Ramos (cell line): Measurements from ENCODE around the gene LMBR1L.

ENCODE experiments used
- in situ Hi-C: fragments of 300-500 bp; cut with MboI; formaldehyde crosslinking; loops from one replicate; pipeline ENCODE4 v1.14.3; 2022; ENCODE audit warnings: low sequenced_read_pairs; ENCODE audit not compliant: unreplicated experiment

Gene LMBR1L

DNA sequence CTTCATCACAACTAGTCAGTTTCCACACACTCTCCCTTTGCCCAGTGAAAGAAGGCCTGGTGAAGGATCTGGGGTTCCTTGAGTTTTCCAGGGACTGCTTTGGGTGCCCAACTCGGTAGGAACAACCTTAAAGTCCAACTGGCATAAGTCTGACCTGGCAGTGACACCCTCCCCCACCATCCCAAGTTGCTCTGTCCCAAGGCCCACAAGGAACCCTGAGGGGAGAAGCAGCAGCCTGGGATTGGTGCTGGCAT, 51.7 kb downstream of the LMBR1L start:
- in situ Hi-C loops: no loop called here

DNA sequence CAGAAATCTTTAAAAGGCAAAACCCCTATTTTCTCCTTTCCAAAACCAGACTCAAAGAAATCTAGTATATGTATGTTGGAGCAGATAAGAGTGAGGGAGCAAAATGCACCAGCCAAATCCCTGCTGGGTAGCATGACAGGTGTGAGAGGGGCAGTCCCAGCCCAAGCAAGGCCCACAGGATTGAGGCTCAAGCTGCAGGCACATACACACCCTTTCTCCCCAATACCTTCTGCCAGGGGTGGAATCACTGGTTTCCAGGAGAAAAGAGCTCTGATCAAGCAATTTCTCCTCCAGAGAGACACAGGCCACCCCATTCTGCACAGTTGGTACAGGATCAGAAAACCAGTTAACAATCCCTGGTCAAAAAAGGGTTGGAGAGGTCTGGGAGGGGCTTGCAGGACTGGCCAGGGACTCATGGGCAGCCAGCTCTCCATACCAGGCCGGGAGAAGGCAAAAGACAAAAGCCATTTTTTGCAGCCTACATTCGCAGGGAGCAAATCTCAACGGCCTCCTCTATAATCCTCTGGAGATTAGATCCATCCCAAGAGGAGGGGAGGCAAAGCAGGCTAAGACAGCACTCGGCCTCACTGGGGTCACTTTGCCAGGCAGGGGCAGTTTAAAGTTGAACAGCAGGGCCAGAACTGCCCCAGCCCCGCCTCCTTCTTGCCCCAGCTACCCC, 52.1 kb downstream of the LMBR1L start:
- in situ Hi-C loops: no loop called here

DNA sequence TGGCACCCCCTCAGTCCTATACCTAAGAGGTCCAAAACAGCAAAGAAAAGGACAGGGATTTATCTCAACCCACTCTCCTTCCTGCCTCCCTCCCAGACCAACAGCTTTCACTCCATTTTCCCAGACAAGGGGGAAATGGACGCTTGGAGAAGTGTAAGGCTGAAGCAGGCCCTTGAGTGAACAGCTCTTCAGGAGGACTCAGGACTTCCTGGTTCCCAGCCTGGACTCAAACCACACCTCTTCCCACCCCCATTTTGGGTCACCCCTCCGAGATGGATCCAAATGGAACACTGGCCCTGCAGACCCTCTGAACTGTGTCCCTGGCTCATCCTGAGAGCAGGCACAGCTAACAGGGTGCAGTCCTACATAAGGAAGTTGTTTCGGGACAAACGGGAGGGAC, 52.8 kb downstream of the LMBR1L start:
- in situ Hi-C loops: no loop called here

DNA sequence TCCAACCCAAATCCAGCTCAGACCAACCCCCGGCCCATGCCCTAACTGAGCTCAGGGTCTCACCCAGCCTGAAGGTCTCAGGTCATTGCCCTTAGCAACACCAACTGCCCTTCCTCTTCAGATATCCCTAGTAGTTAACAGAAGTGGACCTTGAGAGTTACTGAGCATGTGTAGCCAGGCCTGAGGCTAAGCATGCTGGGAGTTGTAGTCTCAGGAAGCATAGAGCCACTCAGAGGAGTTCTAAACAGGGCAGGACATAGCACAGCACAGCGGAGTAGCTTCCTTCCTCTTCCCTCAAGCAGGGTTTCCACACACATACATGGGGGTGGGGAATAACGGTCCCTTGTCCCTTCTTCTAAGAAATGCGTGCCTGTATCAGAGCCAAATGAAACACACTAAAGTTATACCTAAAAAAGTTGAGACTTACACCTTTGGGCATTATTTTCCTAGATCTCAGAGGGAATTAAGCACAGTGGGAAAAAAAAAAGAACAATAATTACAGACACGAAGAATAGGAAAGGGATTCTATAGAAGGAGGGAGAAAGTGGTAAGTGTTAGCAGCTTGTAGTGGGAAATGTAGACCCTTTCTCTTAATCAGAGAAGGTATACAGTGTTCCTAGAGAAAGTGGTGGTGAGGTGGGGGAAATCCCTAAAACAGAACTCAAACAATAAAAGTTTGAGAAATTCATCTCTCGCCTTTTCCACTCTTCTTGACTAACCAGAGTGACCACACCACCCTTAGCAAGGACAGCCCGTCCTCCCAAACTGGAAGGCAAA, 54.5 kb downstream of the LMBR1L start:
- in situ Hi-C loops: no loop called here

DNA sequence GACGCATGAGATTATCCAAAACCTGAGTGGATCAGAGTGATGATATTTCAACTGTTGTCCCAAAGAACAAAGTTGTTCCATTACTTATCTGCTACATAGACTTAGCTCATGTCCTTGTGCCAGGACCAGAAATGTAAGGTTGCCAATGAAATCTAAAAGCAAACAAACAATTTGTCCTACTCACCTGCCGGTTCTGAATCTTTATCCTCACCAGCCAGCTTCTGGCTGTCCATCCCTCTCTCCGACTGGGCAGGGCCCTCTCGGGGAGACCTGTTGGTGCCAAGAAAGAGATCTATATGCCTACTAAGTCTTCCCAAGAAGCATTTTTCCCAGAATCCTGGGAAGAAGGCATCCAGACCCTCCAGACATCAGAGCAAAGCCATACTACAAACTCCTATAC, 55.6 kb downstream of the LMBR1L start:
- in situ Hi-C loops: no loop called here

DNA sequence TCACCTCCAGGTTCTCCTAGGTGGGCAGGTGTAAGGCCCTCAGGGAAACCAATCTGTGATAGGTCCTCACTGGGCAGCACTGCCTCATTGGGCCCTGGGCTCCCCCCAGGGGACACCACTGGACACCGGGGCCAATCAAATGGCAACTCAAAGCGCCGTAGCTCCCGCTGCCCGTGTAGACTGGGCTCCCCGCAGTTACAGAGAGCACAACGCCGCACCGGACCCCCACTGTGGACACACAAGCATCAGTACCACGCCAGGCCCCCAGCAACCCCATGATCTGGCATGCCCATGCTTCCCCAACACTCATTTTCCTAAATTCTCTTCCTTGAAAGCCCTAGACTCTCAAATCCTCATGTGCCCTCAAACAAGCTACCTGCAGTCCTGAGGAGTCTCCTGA, 56.1 kb downstream of the LMBR1L start:
- in situ Hi-C loops: no loop called here

DNA sequence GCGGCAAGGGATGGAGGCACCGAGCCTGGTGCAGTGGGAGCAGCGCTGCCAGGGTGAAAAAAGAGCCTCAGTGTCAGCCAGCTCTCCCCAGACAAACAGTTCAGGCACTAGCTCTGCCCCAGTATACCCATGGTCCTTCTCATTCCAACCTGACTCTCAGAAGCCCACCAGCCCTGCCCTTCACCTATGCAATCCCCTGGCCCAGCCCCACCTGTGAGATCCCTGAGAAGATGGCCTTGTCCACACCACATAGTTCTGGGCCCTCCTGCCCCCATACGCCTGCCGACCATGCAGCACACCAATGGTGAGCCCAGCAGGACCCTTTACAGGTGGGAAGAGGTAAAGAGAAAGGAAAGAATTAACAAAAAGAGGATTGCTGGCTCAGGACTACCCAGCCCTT, 56.6 kb downstream of the LMBR1L start:
- in situ Hi-C loops: no loop called here

DNA sequence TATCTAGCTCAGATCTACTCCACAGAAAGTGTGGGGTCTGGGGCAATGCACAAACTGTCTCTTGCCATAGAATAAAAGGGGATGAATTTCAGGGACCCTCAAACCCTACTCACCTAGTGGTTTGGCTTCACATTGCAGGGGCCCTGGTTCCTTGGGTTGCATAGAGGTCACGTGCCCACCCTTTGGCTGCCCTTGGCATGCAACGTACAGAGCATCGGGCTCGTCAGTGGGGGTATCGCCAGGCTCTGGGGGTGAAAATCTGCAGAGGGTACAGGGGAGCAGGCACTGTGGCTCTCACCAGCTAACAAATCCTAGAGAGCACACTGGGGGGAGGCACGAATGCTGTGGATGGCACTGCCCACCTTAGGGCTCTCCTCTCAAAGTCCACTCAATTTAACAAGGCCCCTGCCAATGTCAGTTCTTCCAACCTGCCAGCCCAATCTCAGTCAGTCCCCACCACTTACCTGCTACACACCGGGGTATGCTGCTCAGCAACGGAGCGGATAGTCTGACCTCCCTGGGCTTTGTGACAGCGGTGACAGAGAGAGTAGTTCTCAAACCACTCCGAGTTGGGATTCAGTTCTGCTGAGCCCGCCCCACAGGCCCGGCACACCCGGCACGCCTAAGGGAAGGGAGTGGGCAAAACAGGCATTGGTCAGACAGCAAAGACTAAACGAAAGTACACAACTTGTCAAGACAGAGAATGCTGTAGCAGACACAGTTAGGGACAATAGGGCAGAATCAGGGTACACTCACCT, 58.0 kb downstream of the LMBR1L start:
- in situ Hi-C loops: no loop called here

DNA sequence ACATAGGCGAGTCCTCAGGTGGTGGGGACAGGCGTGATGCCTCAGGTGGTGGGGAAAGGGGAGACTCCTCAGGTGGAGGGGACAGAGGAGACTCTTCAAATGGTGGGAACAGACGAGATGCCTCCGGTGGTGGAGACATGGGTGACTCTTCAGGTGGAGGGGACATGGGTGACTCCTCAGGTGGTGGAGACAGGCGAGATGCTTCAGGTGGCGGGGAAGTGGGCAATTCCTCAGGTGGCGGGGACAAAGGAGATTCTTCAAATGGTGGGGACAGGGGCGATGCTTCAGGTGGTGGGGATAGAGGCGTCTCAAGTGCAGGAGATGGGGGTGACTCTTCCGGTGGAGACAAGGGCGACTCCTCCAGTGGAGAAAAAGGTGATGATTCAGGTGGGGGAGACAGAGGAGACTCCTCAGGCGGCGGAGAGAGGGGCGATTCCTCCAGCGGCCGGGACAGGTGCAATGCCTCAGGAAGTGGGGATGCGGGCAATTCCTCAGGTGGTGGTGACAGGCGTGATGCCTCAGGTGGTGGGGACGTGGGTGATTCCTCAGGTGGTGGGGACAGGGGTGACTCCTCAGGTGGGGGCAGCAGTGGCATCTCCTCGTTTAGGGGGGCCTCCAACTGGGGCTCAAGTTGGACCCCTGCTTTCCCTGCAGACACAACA, 58.7 kb downstream of the LMBR1L start:
- in situ Hi-C loops: no loop called here

DNA sequence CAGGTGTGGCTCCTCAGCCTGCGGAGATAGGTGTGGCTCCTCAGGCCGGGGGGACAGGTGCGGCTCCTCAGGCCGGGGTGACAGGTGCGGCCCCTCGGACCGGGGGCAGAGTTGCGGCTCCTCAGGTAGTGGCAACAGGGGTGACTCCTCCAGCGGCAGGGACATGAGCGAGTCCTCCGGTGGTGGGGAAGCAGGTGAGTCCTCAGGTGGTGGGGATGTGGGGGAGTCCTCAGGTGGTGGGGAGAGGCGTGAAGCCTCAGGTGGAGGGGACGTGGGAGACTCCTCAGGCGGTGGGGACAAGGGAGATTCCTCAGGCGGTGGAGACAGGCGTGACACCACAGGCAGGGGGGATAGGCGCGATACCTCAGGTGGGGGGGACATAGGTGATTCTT, 59.3 kb downstream of the LMBR1L start:
- in situ Hi-C loops: no loop called here

DNA sequence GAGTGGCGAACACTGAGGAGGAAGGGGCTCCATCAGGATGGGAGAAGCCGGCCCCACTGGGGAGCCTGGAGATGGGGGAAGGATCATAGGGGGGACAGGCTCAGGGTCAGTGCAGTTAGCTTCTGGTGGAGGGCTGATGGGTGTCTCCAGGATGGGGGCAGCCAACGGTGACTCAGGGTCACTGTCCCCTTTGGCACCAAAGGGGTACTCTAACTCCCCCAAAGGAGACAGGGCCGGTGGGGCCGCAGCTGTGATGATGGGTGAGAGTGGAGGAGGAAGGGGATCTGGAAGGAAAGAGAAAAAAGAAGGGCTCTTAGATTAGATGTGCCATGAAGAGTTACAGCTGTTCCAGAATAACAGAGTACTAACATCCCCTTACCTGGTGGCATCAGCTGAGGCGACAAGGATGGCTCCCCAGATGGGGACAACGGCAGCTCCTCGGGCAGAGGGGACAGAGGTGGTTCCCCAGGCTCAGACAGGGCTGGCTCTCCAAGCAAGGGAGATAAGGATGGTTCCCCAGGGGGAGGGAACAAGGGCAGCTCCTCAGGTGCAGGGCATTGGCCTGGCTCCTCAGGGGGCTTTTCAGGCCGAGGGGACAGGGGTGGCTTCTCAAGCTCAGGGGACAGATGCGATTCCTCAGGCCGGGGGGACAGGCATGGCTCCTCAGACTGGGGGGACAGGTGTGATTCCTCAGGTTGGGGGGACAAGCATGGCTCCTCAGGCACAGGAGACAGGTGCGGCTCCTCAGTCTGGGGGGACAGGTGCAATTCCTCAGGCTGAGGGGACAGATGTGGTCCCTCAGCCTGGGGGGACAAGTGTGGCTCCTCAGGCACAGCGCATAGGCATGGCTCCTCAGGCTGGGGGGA, 59.9 kb downstream of the LMBR1L start:
- in situ Hi-C loops: no loop called here

DNA sequence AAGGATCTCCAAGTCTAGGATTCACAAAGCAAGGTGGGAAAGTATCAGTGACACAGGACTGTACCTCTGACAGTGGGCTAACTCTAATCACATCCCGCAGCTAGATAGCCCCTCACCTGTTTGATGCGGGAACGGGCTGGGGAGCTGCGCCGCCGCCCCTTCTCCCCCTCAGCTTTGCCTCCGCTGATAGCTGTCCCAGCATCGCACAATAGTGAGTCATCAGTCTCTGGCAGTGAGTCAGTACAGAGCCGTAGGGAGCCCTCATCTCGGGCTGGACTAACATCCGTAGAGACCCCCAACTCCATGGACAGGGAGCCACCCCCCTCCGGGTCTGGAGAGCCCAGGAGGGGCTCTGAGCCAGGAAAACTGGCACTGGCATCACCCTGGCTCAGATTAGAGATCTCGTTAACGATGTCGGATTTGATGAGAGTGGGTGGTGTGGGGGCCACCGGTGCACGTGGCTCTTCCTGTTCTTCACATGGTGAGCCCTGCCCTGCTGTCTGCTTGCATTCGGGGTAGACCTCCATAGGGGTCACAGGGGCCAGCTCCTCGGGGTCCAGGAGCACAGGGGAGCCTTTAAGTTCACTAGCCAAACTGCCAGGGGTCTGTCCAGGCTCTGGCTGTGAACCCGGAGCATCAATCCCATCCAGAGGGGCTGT, 61.0 kb downstream of the LMBR1L start:
- in situ Hi-C loops: no loop called here

DNA sequence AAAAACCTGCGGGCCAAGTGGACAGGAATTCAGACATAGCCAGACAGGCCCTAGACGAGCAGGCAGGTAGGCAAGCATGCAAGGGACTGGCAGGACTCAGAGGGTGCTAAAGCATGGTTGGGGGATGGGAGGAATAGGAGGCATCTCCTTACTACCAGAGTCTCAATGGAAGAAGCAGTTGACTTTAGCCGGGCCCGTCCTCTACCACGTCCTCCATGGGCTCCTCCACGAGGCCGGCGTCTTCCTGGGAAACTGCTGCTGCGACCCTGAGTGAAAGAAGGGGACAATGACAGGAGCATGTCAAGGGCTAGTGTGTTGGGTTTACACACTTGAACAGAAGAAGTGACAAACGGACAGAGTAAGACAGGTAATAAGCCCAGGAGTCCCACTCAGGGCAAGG, 61.7 kb downstream of the LMBR1L start:
- in situ Hi-C loops: no loop called here
